ENCODE results near the gene COL4A2.

Gene COL4A2

GRCh38 chr13:110424569-110425443 is 117.7 kb downstream of the COL4A2 start:
- H3K23ac ChIP-seq (ENCODE audit: low read depth, low read length, poor library complexity), result no peak overlapping the region
- no peak overlapping the region for H2BK120ac ChIP-seq (ENCODE audit: low read depth, low read length)
- H3K18ac ChIP-seq (ENCODE audit: low read length), result no peak overlapping the region
- no peak overlapping the region for H3K9ac ChIP-seq (ENCODE audit: low read depth, low read length, poor library complexity)
- no peak overlapping the region for H3K4me3 ChIP-seq (ENCODE audit: low read length in 2 of 2)
- H3K36me3 ChIP-seq (replicated peaks in 1 of 2; ENCODE audit: control insufficient read depth in 2 of 2, insufficient read depth in 2 of 2, low read length in 2 of 2), result peaks cover 7 to 77% of the 10 kb centered on the region in 2 donors
- no peak overlapping the region for H2AK5ac ChIP-seq (ENCODE audit: low read depth, low read length)
- no peak overlapping the region for H3K14ac ChIP-seq (ENCODE audit: low read length)
- H3K4ac ChIP-seq (ENCODE audit: low read length), result no peak overlapping the region
- H3K4me2 ChIP-seq (ENCODE audit: insufficient read depth, low read length, poor library complexity, severe bottlenecking), result no peak overlapping the region
- peaks cover 3% of the 10 kb centered on the region for H3K79me1 ChIP-seq (ENCODE audit: low read depth, low read length)
- DNase-seq (ENCODE audit: low spot score), result no peak
- no peak overlapping the region for H2BK5ac ChIP-seq (ENCODE audit: low read length)
- no peak overlapping the region for H3K27ac ChIP-seq (replicated peaks; ENCODE audit: low read length)
- peaks cover 0 to 3% of the 10 kb centered on the region in 2 donors for H3K4me1 ChIP-seq (ENCODE audit: control insufficient read depth in 2 of 2, insufficient read depth in 1 of 2, low read depth in 1 of 2, low read length in 2 of 2)
- H3K27me3 ChIP-seq (ENCODE audit: control insufficient read depth in 3 of 3, insufficient read depth in 3 of 3, low read depth in 1 of 3, low read length in 3 of 3), result no peaks in the 10 kb centered on the region
- no peak overlapping the region for H2BK15ac ChIP-seq (ENCODE audit: low read length)
- WGBS, 2 donors (ENCODE audit: extremely low coverage in 2 of 2, insufficient read length in 2 of 2, insufficient replicate concordance in 1 of 2), result no CpG with 5 or more reads among the region's 26 CpGs
- H4K91ac ChIP-seq (ENCODE audit: low read depth, low read length, poor library complexity), result no peak overlapping the region
- H2AFZ ChIP-seq (ENCODE audit: low read length), result no peak overlapping the region
- H4K8ac ChIP-seq (ENCODE audit: low read depth, low read length), result no peak overlapping the region
- H3K9me3 ChIP-seq (replicated peaks in 1 of 2; ENCODE audit: control insufficient read depth in 2 of 2, insufficient read depth in 1 of 2, low read depth in 1 of 2, low read length in 2 of 2), result peaks cover 0 to 3% of the 10 kb centered on the region in 2 donors
- H2BK12ac ChIP-seq (ENCODE audit: low read length), result no peak overlapping the region

GRCh38 chr13:110425444-110425780 is 118.3 kb downstream of the COL4A2 start:
- no peak overlapping the region for H2BK120ac ChIP-seq (ENCODE audit: low read depth, low read length)
- no peak overlapping the region for H3K14ac ChIP-seq (ENCODE audit: low read length)
- H3K4me1 ChIP-seq (ENCODE audit: control insufficient read depth in 2 of 2, insufficient read depth in 1 of 2, low read depth in 1 of 2, low read length in 2 of 2), result peaks cover 0 to 3% of the 10 kb centered on the region in 2 donors
- no peak overlapping the region for H4K8ac ChIP-seq (ENCODE audit: low read depth, low read length)
- no peak overlapping the region for H4K91ac ChIP-seq (ENCODE audit: low read depth, low read length, poor library complexity)
- H2AK5ac ChIP-seq (ENCODE audit: low read depth, low read length), result no peak overlapping the region
- no peak overlapping the region for H2BK5ac ChIP-seq (ENCODE audit: low read length)
- WGBS, 2 donors (ENCODE audit: extremely low coverage in 2 of 2, insufficient read length in 2 of 2, insufficient replicate concordance in 1 of 2), result no CpG with 5 or more reads among the region's 8 CpGs
- no peak overlapping the region for H3K23ac ChIP-seq (ENCODE audit: low read depth, low read length, poor library complexity)
- no peak overlapping the region for H2AFZ ChIP-seq (ENCODE audit: low read length)
- H3K36me3 ChIP-seq (replicated peaks in 1 of 2; ENCODE audit: control insufficient read depth in 2 of 2, insufficient read depth in 2 of 2, low read length in 2 of 2), result peaks cover 8 to 77% of the 10 kb centered on the region in 2 donors
- no peak overlapping the region for H3K4ac ChIP-seq (ENCODE audit: low read length)
- H2BK12ac ChIP-seq (ENCODE audit: low read length), result no peak overlapping the region
- H3K27ac ChIP-seq (replicated peaks; ENCODE audit: low read length), result no peak overlapping the region
- peaks cover 0 to 3% of the 10 kb centered on the region in 2 donors for H3K9me3 ChIP-seq (replicated peaks in 1 of 2; ENCODE audit: control insufficient read depth in 2 of 2, insufficient read depth in 1 of 2, low read depth in 1 of 2, low read length in 2 of 2)
- no peak for DNase-seq (ENCODE audit: low spot score)
- H3K18ac ChIP-seq (ENCODE audit: low read length), result peak overlapping the region; percentile 67
- no peak overlapping the region for H3K4me2 ChIP-seq (ENCODE audit: insufficient read depth, low read length, poor library complexity, severe bottlenecking)
- H3K27me3 ChIP-seq (ENCODE audit: control insufficient read depth in 3 of 3, insufficient read depth in 3 of 3, low read depth in 1 of 3, low read length in 3 of 3), result no peaks in the 10 kb centered on the region
- peak overlapping the region; percentile 74 for H3K9ac ChIP-seq (ENCODE audit: low read depth, low read length, poor library complexity)
- H3K79me1 ChIP-seq (ENCODE audit: low read depth, low read length), result peaks cover 3% of the 10 kb centered on the region
- H2BK15ac ChIP-seq (ENCODE audit: low read length), result no peak overlapping the region
- no peak overlapping the region for H3K4me3 ChIP-seq (ENCODE audit: low read length in 2 of 2)

- no peak overlapping the region for H3K9ac ChIP-seq (ENCODE audit: low read depth, low read length, poor library complexity)
- no peak overlapping the region for H4K91ac ChIP-seq (ENCODE audit: low read depth, low read length, poor library complexity)
- H3K4ac ChIP-seq (ENCODE audit: low read length), result no peak overlapping the region
- no peaks in the 10 kb centered on the region for H3K27me3 ChIP-seq (ENCODE audit: control insufficient read depth in 3 of 3, insufficient read depth in 3 of 3, low read depth in 1 of 3, low read length in 3 of 3)
- H2BK12ac ChIP-seq (ENCODE audit: low read length), result no peak overlapping the region
- H3K23ac ChIP-seq (ENCODE audit: low read depth, low read length, poor library complexity), result no peak overlapping the region
- no peak overlapping the region for H3K27ac ChIP-seq (replicated peaks; ENCODE audit: low read length)
- no peak overlapping the region for H3K4me2 ChIP-seq (ENCODE audit: insufficient read depth, low read length, poor library complexity, severe bottlenecking)
- WGBS, 2 donors (ENCODE audit: extremely low coverage in 2 of 2, insufficient read length in 2 of 2, insufficient replicate concordance in 1 of 2), result 100% methylated on average over 1 of the region's 4 CpGs; no CpG with 5 or more reads in 1 of the 2 donors
- H2AK5ac ChIP-seq (ENCODE audit: low read depth, low read length), result no peak overlapping the region
- H2AFZ ChIP-seq (ENCODE audit: low read length), result no peak overlapping the region
- H3K14ac ChIP-seq (ENCODE audit: low read length), result no peak overlapping the region
- DNase-seq (ENCODE audit: low spot score), result no peak
- H3K4me1 ChIP-seq (ENCODE audit: control insufficient read depth in 2 of 2, insufficient read depth in 1 of 2, low read depth in 1 of 2, low read length in 2 of 2), result peaks cover 0 to 3% of the 10 kb centered on the region in 2 donors
- no peak overlapping the region for H2BK5ac ChIP-seq (ENCODE audit: low read length)
- H3K4me3 ChIP-seq (ENCODE audit: low read length in 2 of 2), result no peak overlapping the region
- H4K8ac ChIP-seq (ENCODE audit: low read depth, low read length), result no peak overlapping the region
- no peaks in the 10 kb centered on the region for H3K9me3 ChIP-seq (replicated peaks in 1 of 2; ENCODE audit: control insufficient read depth in 2 of 2, insufficient read depth in 1 of 2, low read depth in 1 of 2, low read length in 2 of 2)
- no peak overlapping the region for H2BK120ac ChIP-seq (ENCODE audit: low read depth, low read length)
- peaks cover 3% of the 10 kb centered on the region for H3K79me1 ChIP-seq (ENCODE audit: low read depth, low read length)
- no peak overlapping the region for H2BK15ac ChIP-seq (ENCODE audit: low read length)
- peaks cover 17 to 82% of the 10 kb centered on the region in 2 donors for H3K36me3 ChIP-seq (replicated peaks in 1 of 2; ENCODE audit: control insufficient read depth in 2 of 2, insufficient read depth in 2 of 2, low read length in 2 of 2)
- no peak overlapping the region for H3K18ac ChIP-seq (ENCODE audit: low read length)
These were observed 119.7 kb downstream of the COL4A2 start for GRCh38 chr13:110426735-110427134.

- Histone ChIP-seq H3K18ac (ENCODE audit: low read length) (no peak overlapping the region), H2AK5ac (ENCODE audit: low read depth, low read length) (no peak overlapping the region), H3K4ac (ENCODE audit: low read length) (no peak overlapping the region)
These were observed 121.2 kb downstream of the COL4A2 start for GRCh38 chr13:110428313-110428712.

More at GRCh38 chr13:110428313-110428712, 121.2 kb downstream of the COL4A2 start:
- Histone ChIP-seq H3K4me1 (ENCODE audit: control insufficient read depth in 2 of 2, insufficient read depth in 1 of 2, low read depth in 1 of 2, low read length in 2 of 2) (peaks cover 0 to 3% of the 10 kb centered on the region in 2 donors), H3K14ac (ENCODE audit: low read length) (no peak overlapping the region), H3K23ac (ENCODE audit: low read depth, low read length, poor library complexity) (peak overlapping the region; percentile 25), H3K79me1 (ENCODE audit: low read depth, low read length) (peaks cover 3% of the 10 kb centered on the region), H4K91ac (ENCODE audit: low read depth, low read length, poor library complexity) (no peak overlapping the region), H2AFZ (ENCODE audit: low read length) (no peak overlapping the region), H3K27ac (replicated peaks; ENCODE audit: low read length) (no peak overlapping the region), H3K36me3 (replicated peaks in 1 of 2; ENCODE audit: control insufficient read depth in 2 of 2, insufficient read depth in 2 of 2, low read length in 2 of 2) (peaks cover 22 to 91% of the 10 kb centered on the region in 2 donors), H3K4me3 (ENCODE audit: low read length in 2 of 2) (no peak overlapping the region), H3K9ac (ENCODE audit: low read depth, low read length, poor library complexity) (no peak overlapping the region), H3K9me3 (replicated peaks in 1 of 2; ENCODE audit: control insufficient read depth in 2 of 2, insufficient read depth in 1 of 2, low read depth in 1 of 2, low read length in 2 of 2) (no peaks in the 10 kb centered on the region), H3K27me3 (ENCODE audit: control insufficient read depth in 3 of 3, insufficient read depth in 3 of 3, low read depth in 1 of 3, low read length in 3 of 3) (no peaks in the 10 kb centered on the region), H2BK15ac (ENCODE audit: low read length) (no peak overlapping the region), H3K4me2 (ENCODE audit: insufficient read depth, low read length, poor library complexity, severe bottlenecking) (no peak overlapping the region), H4K8ac (ENCODE audit: low read depth, low read length) (no peak overlapping the region), H2BK120ac (ENCODE audit: low read depth, low read length) (no peak overlapping the region), H2BK12ac (ENCODE audit: low read length) (no peak overlapping the region), H2BK5ac (ENCODE audit: low read length) (no peak overlapping the region)
- no CpG with 5 or more reads among the region's 13 CpGs for WGBS, 2 donors (ENCODE audit: extremely low coverage in 2 of 2, insufficient read length in 2 of 2, insufficient replicate concordance in 1 of 2)
- DNase-seq (ENCODE audit: low spot score), result no peak
